HFF-Myc (cell line): Measurements from ENCODE around the gene TMEM141.

Experiments used
- DNase-seq: peaks from one replicate; pipeline ENCODE4 v3.0.0-alpha.2; 2011; ENCODE audit warnings: low read depth; ENCODE audit errors: extremely low read depth
- H3K4me3 ChIP-seq: replicated peaks from 2 replicates; pipeline ENCODE4 v1.5.1; 2011; ENCODE audit warnings: low read depth, mild to moderate bottlenecking, control low read depth, low read length
- TF ChIP-seq, protein P1 (sequence below): IDR thresholded peaks from 2 replicates; pipeline ENCODE4 v1.5.1; 2012; ENCODE audit warnings: mild to moderate bottlenecking, low read depth, low read length, control low read depth; ENCODE audit errors: missing control alignments

Gene TMEM141

DNA sequence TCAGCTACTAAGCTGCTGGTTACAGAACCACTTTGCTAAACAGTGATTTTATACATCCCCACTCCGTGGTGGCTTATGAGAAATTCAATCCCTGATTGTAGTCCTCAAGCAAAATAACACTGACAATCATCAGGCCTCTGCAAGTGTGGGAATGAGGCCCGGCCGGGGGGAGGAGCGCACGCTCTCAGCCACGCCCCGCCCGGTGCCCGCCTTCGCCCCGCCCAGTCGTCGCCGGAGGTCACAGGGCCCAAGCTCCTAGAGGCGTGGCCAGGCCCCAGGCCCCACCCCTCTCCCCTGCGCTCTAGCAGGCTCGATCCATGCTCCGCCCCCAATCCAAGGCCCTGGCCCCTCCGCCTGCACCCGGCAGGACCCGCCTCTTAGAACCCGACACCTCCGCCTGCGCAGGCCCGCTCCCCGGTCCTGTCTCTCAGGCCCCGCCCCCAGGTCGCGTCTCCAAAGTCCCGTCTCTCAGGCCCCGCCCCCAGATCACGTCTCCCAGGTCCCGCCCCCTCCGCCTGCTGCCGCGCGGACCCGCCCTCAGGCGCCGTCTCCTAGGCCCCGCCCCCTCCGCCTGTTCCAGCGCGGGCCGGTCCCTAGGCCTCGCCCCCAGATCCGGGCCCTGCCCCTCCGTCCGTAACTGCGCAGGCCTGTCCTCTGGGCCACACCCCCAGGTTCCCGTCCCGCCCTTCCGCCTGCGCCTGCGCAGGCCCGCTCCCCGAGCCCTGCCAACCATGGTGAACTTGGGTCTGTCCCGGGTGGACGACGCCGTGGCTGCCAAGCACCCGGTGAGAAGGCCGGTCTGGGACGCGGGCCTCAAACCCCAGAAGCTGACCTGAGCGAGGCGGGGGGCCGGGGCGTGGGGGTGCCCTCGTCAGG, at the start of gene TMEM141:
Gene TMEM141, plus strand, starts transcription at position 705 of the 876 bp plus-strand sequence. Its CDS starts 27 bp downstream, at position 732.
- TF ChIP-seq, protein P1, sequence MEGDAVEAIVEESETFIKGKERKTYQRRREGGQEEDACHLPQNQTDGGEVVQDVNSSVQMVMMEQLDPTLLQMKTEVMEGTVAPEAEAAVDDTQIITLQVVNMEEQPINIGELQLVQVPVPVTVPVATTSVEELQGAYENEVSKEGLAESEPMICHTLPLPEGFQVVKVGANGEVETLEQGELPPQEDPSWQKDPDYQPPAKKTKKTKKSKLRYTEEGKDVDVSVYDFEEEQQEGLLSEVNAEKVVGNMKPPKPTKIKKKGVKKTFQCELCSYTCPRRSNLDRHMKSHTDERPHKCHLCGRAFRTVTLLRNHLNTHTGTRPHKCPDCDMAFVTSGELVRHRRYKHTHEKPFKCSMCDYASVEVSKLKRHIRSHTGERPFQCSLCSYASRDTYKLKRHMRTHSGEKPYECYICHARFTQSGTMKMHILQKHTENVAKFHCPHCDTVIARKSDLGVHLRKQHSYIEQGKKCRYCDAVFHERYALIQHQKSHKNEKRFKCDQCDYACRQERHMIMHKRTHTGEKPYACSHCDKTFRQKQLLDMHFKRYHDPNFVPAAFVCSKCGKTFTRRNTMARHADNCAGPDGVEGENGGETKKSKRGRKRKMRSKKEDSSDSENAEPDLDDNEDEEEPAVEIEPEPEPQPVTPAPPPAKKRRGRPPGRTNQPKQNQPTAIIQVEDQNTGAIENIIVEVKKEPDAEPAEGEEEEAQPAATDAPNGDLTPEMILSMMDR, result no peak
- DNase-seq, result peak; percentile 91
- peak within 1 kb of the TSS; percentile 89 for H3K4me3 ChIP-seq

DNA sequence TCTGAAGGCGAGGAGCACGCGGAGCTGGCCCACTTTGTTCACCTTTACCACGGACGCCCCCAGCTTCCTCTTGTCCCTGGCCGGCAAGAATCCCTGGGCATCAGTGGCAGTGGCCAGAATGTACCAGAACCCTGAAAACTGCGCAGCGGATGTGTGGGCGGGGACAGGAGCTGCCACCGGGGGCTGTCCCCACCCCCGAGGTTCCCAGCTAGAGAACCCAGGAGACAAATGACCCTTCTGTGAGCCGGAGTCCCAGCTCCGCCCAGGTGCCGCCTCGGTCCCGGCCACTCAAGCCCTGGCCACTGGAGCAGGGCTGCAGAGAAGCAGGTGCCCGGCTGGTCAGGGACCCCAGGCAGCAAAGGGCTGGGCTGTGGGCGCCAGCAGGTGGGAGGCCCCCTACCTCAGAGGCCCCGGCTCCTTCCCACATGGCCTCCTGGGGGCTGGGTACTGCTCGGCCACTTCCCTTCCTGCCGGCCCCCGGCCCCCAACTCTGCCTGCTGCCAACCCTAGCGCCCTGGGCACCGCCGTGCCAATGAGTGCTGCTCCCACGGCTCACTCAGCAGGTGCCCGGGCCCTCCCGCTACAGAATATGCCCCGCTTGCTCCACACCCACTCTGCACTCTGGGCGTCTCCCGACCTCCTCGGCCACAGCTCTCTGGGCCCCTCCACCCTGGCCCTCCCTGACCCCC, 49.1 kb upstream of the TMEM141 start:
- H3K4me3 ChIP-seq, result no peak overlapping the region
- DNase-seq, result no peak
- TF ChIP-seq, protein P1, result no peak

DNA sequence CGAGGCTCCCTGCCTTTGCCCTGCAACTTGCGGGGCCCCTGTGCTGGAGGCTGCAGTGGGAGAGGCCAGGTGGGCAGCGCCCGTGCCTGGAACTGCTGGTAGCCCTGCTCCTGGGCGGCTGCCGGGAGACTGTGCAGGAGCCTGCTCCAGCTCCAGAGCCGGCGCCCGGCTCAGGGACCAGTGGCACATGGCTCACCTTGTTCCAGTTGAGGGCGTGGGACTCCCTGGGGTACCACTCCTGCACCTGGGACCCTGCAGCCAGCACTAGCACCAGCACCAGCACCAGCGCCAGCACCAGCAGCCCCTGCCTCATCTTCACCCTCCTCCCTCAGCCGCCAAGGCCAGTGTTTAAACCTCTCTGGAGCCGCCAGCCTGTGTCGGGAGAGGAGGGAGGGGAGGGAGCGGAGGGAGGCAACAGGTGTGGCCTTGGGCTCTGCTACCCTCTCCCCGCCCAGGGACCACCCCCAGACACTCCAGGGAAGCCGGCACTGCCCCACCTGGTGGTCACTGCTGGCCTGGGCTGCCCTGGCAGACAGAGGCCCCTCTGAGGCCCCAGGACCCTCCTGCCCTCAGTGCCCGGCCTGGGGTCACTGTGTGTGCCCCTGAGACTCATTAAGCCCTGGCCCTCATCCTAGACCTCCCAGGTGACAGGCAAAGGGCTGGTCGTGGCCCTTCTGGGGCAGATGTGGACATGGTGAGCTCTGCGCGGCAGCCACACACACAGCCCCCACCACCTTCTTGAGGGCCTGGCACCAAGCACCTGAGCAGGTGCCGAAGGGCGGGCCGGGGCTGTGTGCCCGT, 48.4 kb upstream of the TMEM141 start, which contains the start of gene LCN10:
Gene LCN10, minus strand, starts transcription at position 350 of the 801 bp plus-strand sequence. Its CDS starts 37 bp downstream, at position 313.
- TF ChIP-seq, protein P1, result peak; percentile 23
- no peak for DNase-seq
- H3K4me3 ChIP-seq, result no peak within 1 kb of the TSS

DNA sequence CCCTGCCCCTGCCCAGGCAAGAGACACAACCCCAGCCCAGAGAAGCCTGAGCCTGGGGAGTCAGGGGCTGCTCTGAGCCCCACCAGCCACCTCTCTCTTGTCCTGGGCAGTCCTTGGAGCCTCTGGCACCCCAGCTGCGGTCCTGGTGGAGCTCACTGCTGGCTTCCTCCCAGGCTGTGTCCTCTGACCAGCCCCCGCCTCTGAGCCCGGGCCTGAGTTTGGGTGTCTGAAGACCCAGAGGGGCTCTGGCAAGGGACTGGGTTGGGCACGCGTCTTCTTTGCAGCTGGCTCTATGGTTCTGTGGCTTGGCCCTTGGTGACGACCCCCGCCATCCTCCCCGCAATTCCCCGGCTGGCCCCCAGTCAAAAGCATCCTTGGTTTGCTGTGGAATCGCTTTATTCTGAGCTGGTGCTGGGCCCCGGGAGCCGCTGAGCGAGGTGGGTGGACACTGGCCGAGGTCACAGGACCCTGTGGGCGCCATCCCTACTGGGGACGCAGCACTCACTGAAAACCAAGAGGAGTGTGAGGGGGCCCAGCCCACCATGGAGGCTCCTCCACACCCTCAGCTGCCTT, 47.4 kb upstream of the TMEM141 start:
- no peak overlapping the region for H3K4me3 ChIP-seq
- DNase-seq, result no peak
- TF ChIP-seq, protein P1, result no peak

DNA sequence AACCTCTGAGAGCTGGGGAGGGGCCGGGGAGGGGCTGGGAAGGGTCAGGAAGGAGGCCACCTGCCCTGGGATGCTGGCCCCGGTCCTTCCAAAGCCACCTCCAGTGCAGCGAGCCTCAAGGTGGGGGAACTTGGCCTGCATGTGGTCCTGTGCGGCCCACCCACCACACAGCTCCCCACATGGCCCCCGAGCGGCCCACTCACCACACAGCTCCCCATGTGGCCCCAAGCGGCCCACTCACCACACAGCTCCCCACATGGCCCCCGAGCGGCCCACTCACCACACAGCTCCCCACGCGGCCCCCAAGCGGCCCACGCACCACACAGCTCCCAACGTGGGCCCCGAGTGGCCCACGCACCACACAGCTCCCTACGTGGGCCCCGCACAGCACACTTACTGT, 46.4 kb upstream of the TMEM141 start:
- TF ChIP-seq, protein P1, result no peak
- H3K4me3 ChIP-seq, result no peak overlapping the region
- no peak for DNase-seq

DNA sequence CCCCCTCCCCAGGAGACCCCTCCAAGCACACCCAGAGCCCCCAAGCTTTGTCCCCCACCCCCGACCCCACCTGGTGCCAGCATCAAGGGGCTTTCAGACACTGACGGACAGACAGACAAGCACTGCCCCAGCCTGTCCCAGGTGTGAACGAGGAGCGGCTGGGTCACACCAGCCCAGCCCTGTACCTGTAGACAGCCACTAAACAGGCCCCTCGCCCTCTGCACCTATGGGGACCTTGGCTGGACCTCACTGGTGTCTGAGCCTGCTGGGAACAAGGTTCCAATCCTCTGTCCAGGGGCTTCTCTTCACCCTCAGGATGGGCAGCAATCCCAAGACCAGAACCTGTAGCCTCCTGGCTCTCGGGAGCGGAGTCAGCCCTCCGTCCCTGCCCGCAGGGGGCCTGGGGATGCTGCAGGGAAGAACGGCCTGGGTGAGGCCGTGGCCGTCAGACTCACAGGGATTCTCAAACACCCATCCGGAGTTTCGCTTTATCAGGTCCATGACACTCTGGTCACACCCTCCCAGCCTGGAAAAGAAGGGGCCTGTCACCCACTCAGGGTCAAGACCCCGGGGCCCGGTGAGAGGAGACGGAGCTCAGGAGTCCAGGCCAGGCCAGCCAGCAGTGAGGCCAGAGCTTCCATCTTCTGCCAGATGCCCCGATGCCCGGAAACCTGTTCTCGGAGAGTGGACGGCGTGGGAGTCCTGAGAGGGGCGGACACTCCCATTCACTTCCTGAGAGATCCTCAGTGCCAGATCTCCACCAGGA, 45.6 kb upstream of the TMEM141 start:
- no peak for DNase-seq

More for the DNA sequence above, 45.6 kb upstream of the TMEM141 start:
- TF ChIP-seq, protein P1, result no peak
- H3K4me3 ChIP-seq, result no peak overlapping the region
